Measurements from ENCODE around the gene GTF3C2. TPM values are rescaled to one million over a fixed set of nuclear protein-coding genes. Genes with fewer than 3 reads are reported as not detected.

The GTF3C2 gene
- total and polyA plus RNA-seq, 2 of the 13 experiments (the other 11 are each of a cell fraction or from before 2014, with no cell fraction given), result 77.5 to 130 TPM

GRCh38 chr2:27320958-27321543, 35.5 kb downstream of the GTF3C2 start (continued):
- TF ChIP-seq KIAA2018 (CRISPR knock-in tag; IDR thresholded peaks at IDR 0.05; ENCODE audit: borderline replicate concordance) (no peak), SAP130 (CRISPR knock-in tag; IDR thresholded peaks at IDR 0.05; ENCODE audit: low read depth) (peak; percentile 99), RBM39 (IDR thresholded peaks at IDR 0.05; ENCODE audit: low read depth, low read length, poor library complexity, severe bottlenecking) (no peak), GRHL1 (CRISPR knock-in tag; conservative IDR thresholded peaks at IDR 0.05) (no peak), SAFB2 (CRISPR knock-in tag; IDR thresholded peaks at IDR 0.05; ENCODE audit: borderline replicate concordance, low read depth) (peak; percentile 91; the same call in 1 of the 2 replicates), ZFX (CRISPR knock-in tag; IDR thresholded peaks at IDR 0.05; ENCODE audit: low read depth) (peak; percentile 93), ZNF33A (CRISPR knock-in tag; IDR thresholded peaks at IDR 0.05; ENCODE audit: borderline replicate concordance) (no peak), NFE2L2 (IDR thresholded peaks at IDR 0.05; ENCODE audit: low read length) (no peak), ZNF563 (CRISPR knock-in tag; IDR thresholded peaks at IDR 0.05) (peak; percentile 41; the same call in 1 of the 2 replicates), NFE2L1 (CRISPR knock-in tag; IDR thresholded peaks at IDR 0.05; ENCODE audit: borderline replicate concordance) (0 out of 2 replicates have a peak, but pooled peaks have one; percentile 14), PRDM10 (CRISPR knock-in tag; IDR thresholded peaks at IDR 0.05; ENCODE audit: low read depth) (peak; percentile 90), GMEB1 (CRISPR knock-in tag; IDR thresholded peaks at IDR 0.05; ENCODE audit: borderline replicate concordance) (peak; percentile 80), NCOA5 (CRISPR knock-in tag; IDR thresholded peaks at IDR 0.05) (no peak)
